Liver (tissue), 9 donors: ENCODE results near the gene SPA17. TPM values are rescaled to one million over a fixed set of nuclear protein-coding genes. Genes with fewer than 3 reads are reported as not detected.

Experiments
- DNase-seq: peaks from one replicate; pipeline ENCODE4 v3.0.0-alpha.2; 2017; ENCODE audit warnings: low spot score
- H3K27ac ChIP-seq, 2 donors: one replicate each; pipeline ENCODE4 v1.7.0; 2013; ENCODE audit warnings: inconsistent platforms in 2 of 2, low read length in 2 of 2, control low read depth in 1 of 2, low read depth in 1 of 2, mild to moderate bottlenecking in 1 of 2
- H3K27me3 ChIP-seq, 4 donors: one replicate each; pipeline versions ENCODE4 v1.6.1 to v1.7.0; 2013; ENCODE audit warnings: low read length in 3 of 4, inconsistent platforms in 1 of 4, mild to moderate bottlenecking in 1 of 4, moderate library complexity in 1 of 4; ENCODE audit not compliant: control insufficient read depth in 4 of 4, insufficient read depth in 4 of 4
- H3K36me3 ChIP-seq, 4 donors: one replicate each; pipeline versions ENCODE4 v1.6.1 to v1.7.0; 2013; ENCODE audit warnings: low read length in 3 of 4, mild to moderate bottlenecking in 3 of 4, low read depth in 1 of 4, moderate library complexity in 1 of 4; ENCODE audit not compliant: control insufficient read depth in 4 of 4, insufficient read depth in 3 of 4
- H3K4me1 ChIP-seq, 4 donors: one replicate each; pipeline versions ENCODE4 v1.6.1 to v1.7.0; 2013; ENCODE audit warnings: low read length in 3 of 4, mild to moderate bottlenecking in 3 of 4, moderate library complexity in 1 of 4; ENCODE audit not compliant: control insufficient read depth in 4 of 4, insufficient read depth in 4 of 4
- H3K4me3 ChIP-seq, 3 donors: one replicate each; pipeline versions ENCODE4 v1.6.1 to v1.7.0; 2013; ENCODE audit warnings: low read length in 3 of 3, control low read depth in 1 of 3, low read depth in 1 of 3, mild to moderate bottlenecking in 1 of 3
- H3K9ac ChIP-seq, 2 donors: one replicate each; pipeline ENCODE4 v1.7.0; 2013; ENCODE audit warnings: low read length in 2 of 2, mild to moderate bottlenecking in 2 of 2, moderate library complexity in 2 of 2, control low read depth in 1 of 2, low read depth in 1 of 2
- H3K9me3 ChIP-seq, 4 donors: one replicate each; pipeline versions ENCODE4 v1.6.1 to v1.7.0; 2013; ENCODE audit warnings: low read length in 3 of 4; ENCODE audit not compliant: control insufficient read depth in 4 of 4
- ATF3 ChIP-seq: IDR thresholded peaks from 2 replicates; pipeline ENCODE4 v1.6.1; 2016; ENCODE audit warnings: antibody characterized with exemption
- EGR1 ChIP-seq, 2 donors: IDR thresholded peaks; 2 replicates each; pipeline ENCODE4 v1.6.1; 2016 to 2018; ENCODE audit warnings: antibody characterized with exemption in 2 of 2, low read depth in 2 of 2
- FOXA1 ChIP-seq: IDR thresholded peaks from 2 replicates; pipeline ENCODE4 v1.6.1; 2016; ENCODE audit warnings: antibody characterized with exemption
- GABPA ChIP-seq, 2 donors: IDR thresholded peaks in 1 of 2; conservative IDR thresholded peaks in 1 of 2; 2 replicates each; pipeline ENCODE4 v1.6.1; 2016; ENCODE audit warnings: antibody characterized with exemption in 2 of 2, mild to moderate bottlenecking in 1 of 2, moderate library complexity in 1 of 2
- HNF4A ChIP-seq, 2 donors: conservative IDR thresholded peaks; 2 replicates each; pipeline ENCODE4 v1.6.1; 2016; ENCODE audit warnings: antibody characterized with exemption in 2 of 2, mild to moderate bottlenecking in 2 of 2
- HNF4G ChIP-seq: IDR thresholded peaks from 2 replicates; pipeline ENCODE4 v1.6.1; 2016; ENCODE audit warnings: antibody characterized with exemption
- JUND ChIP-seq, 2 donors: IDR thresholded peaks; 2 replicates each; pipeline ENCODE4 v1.6.1; 2016; ENCODE audit warnings: antibody characterized with exemption in 2 of 2
- NR2F2 ChIP-seq: IDR thresholded peaks from 2 replicates; pipeline ENCODE4 v1.6.1; 2016; ENCODE audit warnings: antibody characterized with exemption
- RAD21 ChIP-seq, 2 donors: IDR thresholded peaks; 2 replicates each; pipeline ENCODE4 v1.6.1; 2016; ENCODE audit warnings: antibody characterized with exemption in 2 of 2, mild to moderate bottlenecking in 2 of 2
- RXRA ChIP-seq, 2 donors: IDR thresholded peaks; 2 replicates each; pipeline ENCODE4 v1.6.1; 2017 to 2018; ENCODE audit warnings: antibody characterized with exemption in 2 of 2, mild to moderate bottlenecking in 1 of 2
- SP1 ChIP-seq: IDR thresholded peaks from 2 replicates; pipeline ENCODE4 v1.6.1; 2018; ENCODE audit warnings: antibody characterized with exemption, mild to moderate bottlenecking
- TAF1 ChIP-seq: conservative IDR thresholded peaks from 2 replicates; pipeline ENCODE4 v1.6.1; 2016; ENCODE audit warnings: antibody characterized with exemption, mild to moderate bottlenecking
- YY1 ChIP-seq: IDR thresholded peaks from 2 replicates; pipeline ENCODE4 v1.6.1; 2016; ENCODE audit warnings: antibody characterized with exemption, mild to moderate bottlenecking
- WGBS: extraction: QIAGEN DNeasy Blood & Tissue Kit; methylation state at CpG from one replicate; pipeline ENCODE4 v1.1.7; 2013; 5-methylcytosine and 5-hydroxymethylcytosine counted together
- polyA plus RNA-seq, 2 donors: library from polyadenylated mRNA; stranded (reverse) in 1 of 2; unstranded in 1 of 2; fragments of 200-250 nt in 1 of 2; fragments of >200 nt in 1 of 2; fragmentation: Nextera tagmentation in 1 of 2; extraction: Ambion mirVana in 1 of 2; gene quantifications; one replicate each; pipeline versions ENCODE4 v1.2.1 to v1.2.3, GENCODE V29; 2013 to 2015
- total RNA-seq, 2 donors: library from RNA; depleted of rRNA; stranded (reverse); fragments of >200 nt; gene quantifications; one replicate each; pipeline ENCODE4 v1.2.3, GENCODE V29; 2014
- TF ChIP-seq, protein P1 (sequence below): IDR thresholded peaks from 2 replicates; pipeline ENCODE4 v1.6.1; 2016; ENCODE audit warnings: antibody characterized with exemption
- TF ChIP-seq, protein P2 (sequence below): IDR thresholded peaks from 2 replicates; pipeline ENCODE4 v1.6.1; 2016; ENCODE audit warnings: antibody characterized with exemption, mild to moderate bottlenecking
- TF ChIP-seq, protein P3 (sequence below): fragments of 150-350 bp; IDR thresholded peaks from 2 replicates; pipeline ENCODE4 v1.5.1; 2017; ENCODE audit warnings: improper control_type of control experiment, low read depth, low read length; ENCODE audit not compliant: missing input control
- TF ChIP-seq, protein P4 (sequence below): IDR thresholded peaks from 2 replicates; pipeline ENCODE4 v1.6.1; 2016; ENCODE audit warnings: antibody characterized with exemption
- donor health status: healthy.
- donor health status: healthy.
- donor health status: healthy.
- donor health status: healthy.
- donor health status: healthy.

The SPA17 gene
- total and polyA plus RNA-seq, 4 donors: 0.47 to 3.2 (median 1.9) TPM

DNA sequence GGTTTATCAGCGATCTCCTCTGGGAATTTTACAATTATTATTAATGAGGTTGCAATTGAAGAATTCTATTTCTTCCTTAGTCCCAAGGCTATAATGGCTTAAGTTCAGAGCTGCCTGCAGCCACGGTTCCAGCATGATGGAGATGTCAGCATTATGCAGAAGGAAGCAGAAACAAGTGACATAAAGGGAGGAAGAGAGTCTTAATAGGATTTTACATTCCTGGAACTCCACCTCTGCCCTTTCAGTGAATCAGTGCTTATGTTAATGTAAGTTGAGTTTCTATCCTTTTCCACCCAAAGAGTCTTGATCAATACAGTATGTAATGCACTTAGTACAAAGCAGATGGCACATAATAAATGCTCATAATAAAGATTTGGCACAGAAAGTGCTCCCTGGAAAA is 54.4 kb downstream of the SPA17 start:
- Histone ChIP-seq H3K4me3 (no peak overlapping the region), H3K27ac (no peak overlapping the region), H3K9me3 (no peaks in the 10 kb centered on the region), H3K27me3 (peaks cover 0 to 6% (median 1%) of the 10 kb centered on the region in 4 donors), H3K9ac (no peak overlapping the region), H3K4me1 (peaks cover 0 to 7% (median 4%) of the 10 kb centered on the region in 4 donors), H3K36me3 (no peaks in the 10 kb centered on the region)
- DNase-seq: no peak
- TF ChIP-seq YY1: no peak
- no peak for TF ChIP-seq HNF4G
- WGBS: 84% methylated on average over 2 of the region's 2 CpGs

- no peak overlapping the region for H3K4me3 ChIP-seq
- peaks cover 0 to 7% (median 4%) of the 10 kb centered on the region in 4 donors for H3K4me1 ChIP-seq
- no peaks in the 10 kb centered on the region for H3K36me3 ChIP-seq
- H3K9me3 ChIP-seq: no peaks in the 10 kb centered on the region
- H3K9ac ChIP-seq: no peak overlapping the region
- 83% methylated on average over 4 of the region's 4 CpGs for WGBS
- H3K27ac ChIP-seq: no peak overlapping the region
- no peak for TF ChIP-seq EGR1 (IDR thresholded peaks at IDR 0.05; ENCODE audit: low read depth in 2 of 2)
- TF ChIP-seq, protein P1, sequence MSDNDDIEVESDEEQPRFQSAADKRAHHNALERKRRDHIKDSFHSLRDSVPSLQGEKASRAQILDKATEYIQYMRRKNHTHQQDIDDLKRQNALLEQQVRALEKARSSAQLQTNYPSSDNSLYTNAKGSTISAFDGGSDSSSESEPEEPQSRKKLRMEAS: no peak
- H3K27me3 ChIP-seq: peaks cover 0 to 2% (median 0%) of the 10 kb centered on the region in 4 donors
- no peak for DNase-seq
Observed at GRCh38 chr11:124729571-124729970, 55.9 kb downstream of the SPA17 start.

DNA sequence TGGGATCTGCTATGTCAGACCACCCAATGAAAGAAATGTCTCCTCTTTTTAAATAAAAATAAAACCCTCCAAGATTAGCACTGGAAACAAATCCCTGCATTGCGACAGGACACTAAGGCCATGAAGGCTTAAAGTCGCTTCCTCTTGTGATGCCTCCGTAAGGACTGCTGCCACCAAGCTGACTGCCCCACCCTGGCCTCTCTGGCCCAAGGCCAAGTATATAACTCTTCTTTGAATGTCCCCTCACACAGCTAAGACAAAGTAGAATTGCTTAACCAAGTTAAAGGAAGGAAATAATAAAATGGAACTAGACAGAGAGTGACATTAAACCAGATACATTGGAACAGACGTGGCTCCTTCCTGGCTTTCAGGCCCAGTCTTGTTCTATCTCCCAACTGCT is 58.5 kb downstream of the SPA17 start:
- H3K9me3 ChIP-seq: no peaks in the 10 kb centered on the region
- H3K27me3 ChIP-seq: no peaks in the 10 kb centered on the region
- peak; percentile 30 for DNase-seq
- 84% methylated on average over 4 of the region's 4 CpGs for WGBS
- H3K4me3 ChIP-seq: no peak overlapping the region
- no peaks in the 10 kb centered on the region for H3K36me3 ChIP-seq
- no peak for TF ChIP-seq ATF3
- TF ChIP-seq, protein P1: no peak
- no peak for TF ChIP-seq YY1
- TF ChIP-seq, protein P2, sequence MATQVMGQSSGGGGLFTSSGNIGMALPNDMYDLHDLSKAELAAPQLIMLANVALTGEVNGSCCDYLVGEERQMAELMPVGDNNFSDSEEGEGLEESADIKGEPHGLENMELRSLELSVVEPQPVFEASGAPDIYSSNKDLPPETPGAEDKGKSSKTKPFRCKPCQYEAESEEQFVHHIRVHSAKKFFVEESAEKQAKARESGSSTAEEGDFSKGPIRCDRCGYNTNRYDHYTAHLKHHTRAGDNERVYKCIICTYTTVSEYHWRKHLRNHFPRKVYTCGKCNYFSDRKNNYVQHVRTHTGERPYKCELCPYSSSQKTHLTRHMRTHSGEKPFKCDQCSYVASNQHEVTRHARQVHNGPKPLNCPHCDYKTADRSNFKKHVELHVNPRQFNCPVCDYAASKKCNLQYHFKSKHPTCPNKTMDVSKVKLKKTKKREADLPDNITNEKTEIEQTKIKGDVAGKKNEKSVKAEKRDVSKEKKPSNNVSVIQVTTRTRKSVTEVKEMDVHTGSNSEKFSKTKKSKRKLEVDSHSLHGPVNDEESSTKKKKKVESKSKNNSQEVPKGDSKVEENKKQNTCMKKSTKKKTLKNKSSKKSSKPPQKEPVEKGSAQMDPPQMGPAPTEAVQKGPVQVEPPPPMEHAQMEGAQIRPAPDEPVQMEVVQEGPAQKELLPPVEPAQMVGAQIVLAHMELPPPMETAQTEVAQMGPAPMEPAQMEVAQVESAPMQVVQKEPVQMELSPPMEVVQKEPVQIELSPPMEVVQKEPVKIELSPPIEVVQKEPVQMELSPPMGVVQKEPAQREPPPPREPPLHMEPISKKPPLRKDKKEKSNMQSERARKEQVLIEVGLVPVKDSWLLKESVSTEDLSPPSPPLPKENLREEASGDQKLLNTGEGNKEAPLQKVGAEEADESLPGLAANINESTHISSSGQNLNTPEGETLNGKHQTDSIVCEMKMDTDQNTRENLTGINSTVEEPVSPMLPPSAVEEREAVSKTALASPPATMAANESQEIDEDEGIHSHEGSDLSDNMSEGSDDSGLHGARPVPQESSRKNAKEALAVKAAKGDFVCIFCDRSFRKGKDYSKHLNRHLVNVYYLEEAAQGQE: no peak
- TF ChIP-seq RAD21 (IDR thresholded peaks at IDR 0.05): no peak
- TF ChIP-seq NR2F2: no peak
- TF ChIP-seq HNF4A (conservative IDR thresholded peaks at IDR 0.05): no peak
- TF ChIP-seq SP1: no peak
- no peak for TF ChIP-seq HNF4G
- no peak for TF ChIP-seq GABPA (IDR thresholded peaks at IDR 0.05 in 1 of 2, conservative IDR thresholded peaks at IDR 0.05 in 1 of 2)
- no peak for TF ChIP-seq FOXA1
- no peak for TF ChIP-seq TAF1
- TF ChIP-seq JUND (IDR thresholded peaks at IDR 0.05): no peak
- TF ChIP-seq, protein P3, sequence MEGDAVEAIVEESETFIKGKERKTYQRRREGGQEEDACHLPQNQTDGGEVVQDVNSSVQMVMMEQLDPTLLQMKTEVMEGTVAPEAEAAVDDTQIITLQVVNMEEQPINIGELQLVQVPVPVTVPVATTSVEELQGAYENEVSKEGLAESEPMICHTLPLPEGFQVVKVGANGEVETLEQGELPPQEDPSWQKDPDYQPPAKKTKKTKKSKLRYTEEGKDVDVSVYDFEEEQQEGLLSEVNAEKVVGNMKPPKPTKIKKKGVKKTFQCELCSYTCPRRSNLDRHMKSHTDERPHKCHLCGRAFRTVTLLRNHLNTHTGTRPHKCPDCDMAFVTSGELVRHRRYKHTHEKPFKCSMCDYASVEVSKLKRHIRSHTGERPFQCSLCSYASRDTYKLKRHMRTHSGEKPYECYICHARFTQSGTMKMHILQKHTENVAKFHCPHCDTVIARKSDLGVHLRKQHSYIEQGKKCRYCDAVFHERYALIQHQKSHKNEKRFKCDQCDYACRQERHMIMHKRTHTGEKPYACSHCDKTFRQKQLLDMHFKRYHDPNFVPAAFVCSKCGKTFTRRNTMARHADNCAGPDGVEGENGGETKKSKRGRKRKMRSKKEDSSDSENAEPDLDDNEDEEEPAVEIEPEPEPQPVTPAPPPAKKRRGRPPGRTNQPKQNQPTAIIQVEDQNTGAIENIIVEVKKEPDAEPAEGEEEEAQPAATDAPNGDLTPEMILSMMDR: no peak
- no peak for TF ChIP-seq RXRA (IDR thresholded peaks at IDR 0.05)
- TF ChIP-seq EGR1 (IDR thresholded peaks at IDR 0.05; ENCODE audit: low read depth in 2 of 2): no peak
- TF ChIP-seq, protein P4, sequence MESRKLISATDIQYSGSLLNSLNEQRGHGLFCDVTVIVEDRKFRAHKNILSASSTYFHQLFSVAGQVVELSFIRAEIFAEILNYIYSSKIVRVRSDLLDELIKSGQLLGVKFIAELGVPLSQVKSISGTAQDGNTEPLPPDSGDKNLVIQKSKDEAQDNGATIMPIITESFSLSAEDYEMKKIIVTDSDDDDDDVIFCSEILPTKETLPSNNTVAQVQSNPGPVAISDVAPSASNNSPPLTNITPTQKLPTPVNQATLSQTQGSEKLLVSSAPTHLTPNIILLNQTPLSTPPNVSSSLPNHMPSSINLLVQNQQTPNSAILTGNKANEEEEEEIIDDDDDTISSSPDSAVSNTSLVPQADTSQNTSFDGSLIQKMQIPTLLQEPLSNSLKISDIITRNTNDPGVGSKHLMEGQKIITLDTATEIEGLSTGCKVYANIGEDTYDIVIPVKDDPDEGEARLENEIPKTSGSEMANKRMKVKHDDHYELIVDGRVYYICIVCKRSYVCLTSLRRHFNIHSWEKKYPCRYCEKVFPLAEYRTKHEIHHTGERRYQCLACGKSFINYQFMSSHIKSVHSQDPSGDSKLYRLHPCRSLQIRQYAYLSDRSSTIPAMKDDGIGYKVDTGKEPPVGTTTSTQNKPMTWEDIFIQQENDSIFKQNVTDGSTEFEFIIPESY: no peak
- no peak overlapping the region for H3K27ac ChIP-seq
- no peaks in the 10 kb centered on the region for H3K4me1 ChIP-seq
- no peak overlapping the region for H3K9ac ChIP-seq
